GM18861 (cell line): ENCODE data around the gene ATP5ME.
"Not testable (repeated sequence)": the region's sequence is repeated elsewhere in the genome, so short reads cannot be mapped to it uniquely, and the experiment has no call there.

Experiments used
- ATAC-seq: cut with Tn5 transposase; IDR thresholded peaks from one replicate; pipeline ENCODE4 v1.9.1; 2021; ENCODE audit not compliant: unreplicated experiment

The ATP5ME gene

GRCh38 chr4:674172-675035 lies at the start of gene ATP5ME, which contains the start of gene MYL5:
Gene ATP5ME, minus strand, starts transcription at chr4:674276. Its CDS starts 29 bp downstream, at chr4:674247.
Gene MYL5, plus strand, starts transcription at chr4:674542. Its CDS starts 3,485 bp downstream, at chr4:678027.
- ATAC-seq, result peak; percentile 79

GRCh38 chr4:722851-723360 lies 48.8 kb upstream of the ATP5ME start:
- no peak for ATAC-seq

- no peak for ATAC-seq
Measured at GRCh38 chr4:722169-722725, 48.2 kb upstream of the ATP5ME start.

- no peak for ATAC-seq
Measured at GRCh38 chr4:721261-722168, 47.4 kb upstream of the ATP5ME start.

GRCh38 chr4:720111-720860 lies 46.2 kb upstream of the ATP5ME start:
- ATAC-seq, result no peak

- no peak for ATAC-seq
Measured at GRCh38 chr4:718460-718859, 44.4 kb upstream of the ATP5ME start.

- ATAC-seq, result no peak
Measured at GRCh38 chr4:717601-718320, 43.7 kb upstream of the ATP5ME start.

- no peak for ATAC-seq
Measured at GRCh38 chr4:714087-714486, 40.0 kb upstream of the ATP5ME start.

GRCh38 chr4:712916-713632 lies 39.0 kb upstream of the ATP5ME start:
- no peak for ATAC-seq

GRCh38 chr4:712093-712492 lies 38.0 kb upstream of the ATP5ME start:
- ATAC-seq, result no peak

GRCh38 chr4:710916-711315 lies 36.8 kb upstream of the ATP5ME start:
- no peak for ATAC-seq

GRCh38 chr4:710116-710515 lies 36.0 kb upstream of the ATP5ME start:
- no peak for ATAC-seq

GRCh38 chr4:709348-709747 lies 35.3 kb upstream of the ATP5ME start:
- no peak for ATAC-seq

- no peak for ATAC-seq
Measured at GRCh38 chr4:708631-708933, 34.5 kb upstream of the ATP5ME start.

- ATAC-seq, result no peak
Measured at GRCh38 chr4:707929-708630, 34.0 kb upstream of the ATP5ME start.

- no peak for ATAC-seq
Measured at GRCh38 chr4:706834-707598, 32.9 kb upstream of the ATP5ME start.

- ATAC-seq, result not testable (repeated sequence)
Measured at GRCh38 chr4:706083-706633, 32.1 kb upstream of the ATP5ME start.
